Activated CD4-positive, alpha-beta T cell treated with anti-CD3 and anti-CD28 coated beads for 1 hour (primary cell): ENCODE measurements around the gene BRAT1.

ENCODE experiments used
- DNase-seq: peaks from one replicate; pipeline ENCODE4 v3.0.0-alpha.2; 2020

BRAT1 gene

DNA sequence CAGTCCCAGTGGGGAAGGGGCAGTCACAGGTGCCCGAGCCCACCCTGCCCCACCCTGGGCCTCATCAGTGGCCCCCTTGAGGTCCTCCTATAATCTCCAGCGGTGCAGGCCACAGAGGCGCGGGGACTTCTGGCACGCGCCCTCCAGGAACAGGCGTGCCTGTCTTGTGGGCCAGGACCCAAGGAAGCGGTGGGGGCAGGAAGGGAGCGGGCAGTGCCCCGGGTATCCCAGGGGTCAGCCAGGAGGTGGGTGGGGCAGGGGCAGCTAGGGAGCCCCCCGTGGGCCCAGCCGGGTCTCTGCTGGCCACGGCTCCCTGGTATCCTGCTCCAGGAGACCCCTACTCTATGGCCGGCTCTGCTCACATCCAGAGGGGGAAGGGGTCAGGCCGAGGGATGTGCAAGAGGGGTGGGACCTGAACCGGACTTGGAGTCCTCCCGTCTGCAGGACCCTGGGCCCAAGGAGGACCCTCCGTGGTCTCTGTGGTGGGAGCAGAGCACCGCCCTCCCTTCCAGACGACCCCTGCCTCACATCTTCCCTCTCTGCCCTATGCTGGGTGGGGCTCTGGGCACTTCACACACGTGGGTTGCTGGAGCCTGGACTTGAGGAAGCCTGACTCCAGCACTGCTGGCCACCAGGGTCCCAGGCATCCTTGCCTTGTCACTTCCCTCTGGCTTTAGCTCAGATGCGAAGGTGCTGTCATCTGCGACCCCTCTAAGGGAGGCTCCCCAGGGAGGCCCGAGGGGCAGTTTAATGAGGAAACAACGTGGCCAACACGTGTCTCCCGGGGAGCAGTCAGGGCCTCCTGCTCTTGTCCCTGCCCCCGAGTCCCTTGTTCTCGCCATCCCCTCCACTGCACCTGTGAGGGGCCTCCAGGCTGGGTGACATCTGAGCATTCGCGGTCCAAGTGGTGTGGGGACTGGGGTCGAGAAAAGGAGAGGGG, 60.9 kb downstream of the BRAT1 start:
- no peak for DNase-seq

DNA sequence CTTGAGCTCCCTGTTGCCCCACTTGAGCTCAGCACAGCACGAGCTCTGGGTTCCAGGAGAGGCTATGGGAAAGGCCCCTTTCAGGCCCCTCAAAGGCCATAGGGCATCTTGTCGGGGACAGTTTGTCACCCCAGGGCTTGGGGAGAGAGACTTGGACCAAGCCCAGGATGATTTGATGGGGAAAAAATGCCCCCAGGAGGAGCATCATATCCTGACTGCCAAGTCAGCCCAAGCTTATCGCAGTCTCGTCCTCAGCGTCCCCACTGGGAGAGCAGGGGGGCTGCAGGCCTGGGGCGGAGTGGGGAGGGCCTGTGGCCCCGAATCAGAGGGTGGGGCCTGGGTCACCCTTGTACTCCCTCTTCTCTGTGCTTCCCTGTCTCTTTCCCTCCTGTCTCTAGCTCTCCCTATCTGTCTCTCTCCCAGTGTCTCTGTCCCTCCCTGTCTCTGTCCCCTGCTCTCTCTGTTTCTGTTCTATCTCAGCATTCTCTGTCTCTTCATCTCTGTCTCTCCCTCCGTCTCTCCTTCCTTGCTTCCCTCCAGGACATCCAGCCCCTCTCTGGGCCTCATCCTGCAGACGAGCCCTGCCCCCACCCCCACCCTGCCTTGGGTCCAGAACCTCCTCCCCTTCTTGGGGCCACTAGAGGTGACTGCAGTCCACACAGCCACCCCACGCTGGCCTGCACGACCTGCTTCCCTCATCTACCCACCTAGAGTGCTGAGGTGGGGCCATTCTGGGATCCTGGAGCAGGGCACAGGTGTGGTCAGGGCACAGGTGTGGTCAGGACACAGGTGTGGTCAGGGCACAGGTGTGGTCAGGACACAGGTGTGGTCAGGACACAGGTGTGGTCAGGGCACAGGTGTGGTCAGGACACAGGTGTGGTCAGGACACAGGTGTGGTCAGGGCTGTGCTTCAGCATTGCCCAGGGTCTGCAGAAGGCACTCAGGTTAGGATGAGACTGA, 61.8 kb downstream of the BRAT1 start:
- DNase-seq = no peak

DNA sequence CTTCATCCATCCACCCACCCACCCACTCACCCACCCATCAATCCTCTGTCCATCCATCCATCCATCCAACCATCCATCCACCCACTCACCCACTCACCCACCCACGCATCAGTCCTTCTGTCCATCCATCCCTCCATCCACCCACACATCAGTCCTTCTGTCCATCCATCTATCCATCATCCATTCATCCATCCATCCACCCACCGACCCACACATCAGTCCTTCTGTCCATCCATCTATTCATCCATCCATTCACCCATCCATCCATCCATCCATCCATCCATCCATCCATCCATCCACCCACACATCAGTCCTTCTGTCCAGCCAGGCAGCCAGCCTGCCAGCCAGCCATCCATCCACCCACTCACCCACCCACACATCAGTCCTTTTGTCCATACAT, 63.3 kb downstream of the BRAT1 start:
- DNase-seq = no peak

DNA sequence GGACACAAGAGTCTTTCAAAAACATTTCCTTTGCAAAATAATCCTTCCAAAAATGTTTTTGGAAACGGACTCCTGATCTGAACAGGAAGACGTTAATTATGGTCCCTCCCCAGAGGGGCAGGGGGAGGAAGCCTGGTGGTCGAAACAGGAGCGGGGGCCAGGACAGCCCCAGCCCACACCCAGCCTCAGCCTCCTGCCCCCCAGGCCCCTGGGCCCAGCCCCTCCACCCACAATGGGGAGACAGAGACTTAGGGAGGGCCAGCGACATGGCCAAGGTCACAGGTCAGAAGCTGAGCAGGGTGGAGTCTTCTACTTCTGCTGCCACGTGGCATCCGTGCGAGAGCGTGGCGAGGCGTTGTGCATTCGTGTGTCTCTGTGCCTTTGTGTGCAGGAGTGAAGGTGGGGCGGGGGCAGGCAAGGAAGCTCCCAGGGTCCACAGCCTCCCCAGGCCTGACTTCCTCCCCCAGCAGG, 65.1 kb downstream of the BRAT1 start:
- no peak for DNase-seq

DNA sequence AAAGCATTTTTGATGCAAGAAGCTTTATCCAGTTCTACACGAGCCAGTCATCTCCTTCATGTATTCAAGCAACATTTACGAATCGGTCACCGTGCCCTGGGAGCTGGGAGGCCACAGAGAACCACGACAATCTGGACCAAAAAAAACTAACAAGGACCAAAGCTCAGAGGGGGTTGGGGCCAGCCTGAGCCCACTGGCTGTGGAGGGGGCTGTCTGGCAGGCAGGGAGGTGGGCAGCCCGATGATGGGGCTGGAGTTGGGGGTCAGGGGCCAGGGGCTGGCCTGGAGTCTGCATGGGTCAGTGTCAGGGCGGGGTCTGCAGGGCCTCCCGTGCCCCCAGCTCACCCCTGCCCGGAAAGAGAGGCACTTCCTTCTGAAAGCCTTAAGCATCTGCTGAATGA, 66.6 kb downstream of the BRAT1 start:
- no peak for DNase-seq

DNA sequence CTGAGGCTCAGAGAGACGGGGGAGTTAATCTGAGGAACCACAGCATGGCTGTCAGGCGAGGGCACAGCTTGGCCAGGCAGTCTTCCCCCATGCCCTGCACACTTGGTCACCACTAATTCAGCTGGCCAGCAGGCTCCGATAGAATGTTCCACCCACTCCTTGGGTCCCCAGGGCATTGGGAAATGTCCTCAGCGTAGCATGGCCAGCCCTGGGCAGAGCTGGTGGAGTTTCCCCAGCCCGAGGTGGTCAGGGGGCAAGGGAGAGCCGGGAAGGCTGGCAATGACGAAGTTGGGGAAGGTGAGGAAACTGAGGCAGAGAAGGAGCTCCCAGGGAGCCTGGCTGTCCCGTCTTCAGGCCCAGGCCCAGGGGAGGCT, 67.1 kb downstream of the BRAT1 start:
- DNase-seq = no peak
